ENCODE results near the gene RBM47.

- TF ChIP-seq RAD21 (IDR thresholded peaks at IDR 0.05; ENCODE audit: low read depth): no peak
- TF ChIP-seq MAX (IDR thresholded peaks at IDR 0.05): no peak
These were observed 59.2 kb downstream of the RBM47 start for GRCh38 chr4:40570348-40571077.
